Liver (tissue), 9 donors: ENCODE results near the gene MAST2. TPM values are rescaled to one million over a fixed set of nuclear protein-coding genes. Genes with fewer than 3 reads are reported as not detected.

Experiments
- DNase-seq: peaks from one replicate; pipeline ENCODE4 v3.0.0-alpha.2; 2017; ENCODE audit warnings: low spot score
- H3K27ac ChIP-seq, 2 donors: one replicate each; pipeline ENCODE4 v1.7.0; 2013; ENCODE audit warnings: inconsistent platforms in 2 of 2, low read length in 2 of 2, control low read depth in 1 of 2, low read depth in 1 of 2, mild to moderate bottlenecking in 1 of 2
- H3K27me3 ChIP-seq, 4 donors: one replicate each; pipeline versions ENCODE4 v1.6.1 to v1.7.0; 2013; ENCODE audit warnings: low read length in 3 of 4, inconsistent platforms in 1 of 4, mild to moderate bottlenecking in 1 of 4, moderate library complexity in 1 of 4; ENCODE audit not compliant: control insufficient read depth in 4 of 4, insufficient read depth in 4 of 4
- H3K36me3 ChIP-seq, 4 donors: one replicate each; pipeline versions ENCODE4 v1.6.1 to v1.7.0; 2013; ENCODE audit warnings: low read length in 3 of 4, mild to moderate bottlenecking in 3 of 4, low read depth in 1 of 4, moderate library complexity in 1 of 4; ENCODE audit not compliant: control insufficient read depth in 4 of 4, insufficient read depth in 3 of 4
- H3K4me1 ChIP-seq, 4 donors: one replicate each; pipeline versions ENCODE4 v1.6.1 to v1.7.0; 2013; ENCODE audit warnings: low read length in 3 of 4, mild to moderate bottlenecking in 3 of 4, moderate library complexity in 1 of 4; ENCODE audit not compliant: control insufficient read depth in 4 of 4, insufficient read depth in 4 of 4
- H3K4me3 ChIP-seq, 3 donors: one replicate each; pipeline versions ENCODE4 v1.6.1 to v1.7.0; 2013; ENCODE audit warnings: low read length in 3 of 3, control low read depth in 1 of 3, low read depth in 1 of 3, mild to moderate bottlenecking in 1 of 3
- H3K9ac ChIP-seq, 2 donors: one replicate each; pipeline ENCODE4 v1.7.0; 2013; ENCODE audit warnings: low read length in 2 of 2, mild to moderate bottlenecking in 2 of 2, moderate library complexity in 2 of 2, control low read depth in 1 of 2, low read depth in 1 of 2
- H3K9me3 ChIP-seq, 4 donors: one replicate each; pipeline versions ENCODE4 v1.6.1 to v1.7.0; 2013; ENCODE audit warnings: low read length in 3 of 4; ENCODE audit not compliant: control insufficient read depth in 4 of 4
- ATF3 ChIP-seq: IDR thresholded peaks from 2 replicates; pipeline ENCODE4 v1.6.1; 2016; ENCODE audit warnings: antibody characterized with exemption
- EGR1 ChIP-seq, 2 donors: IDR thresholded peaks; 2 replicates each; pipeline ENCODE4 v1.6.1; 2016 to 2018; ENCODE audit warnings: antibody characterized with exemption in 2 of 2, low read depth in 2 of 2
- FOXA1 ChIP-seq: IDR thresholded peaks from 2 replicates; pipeline ENCODE4 v1.6.1; 2016; ENCODE audit warnings: antibody characterized with exemption
- FOXA2 ChIP-seq: IDR thresholded peaks from 2 replicates; pipeline ENCODE4 v1.6.1; 2016; ENCODE audit warnings: antibody characterized with exemption
- GABPA ChIP-seq, 2 donors: IDR thresholded peaks in 1 of 2; conservative IDR thresholded peaks in 1 of 2; 2 replicates each; pipeline ENCODE4 v1.6.1; 2016; ENCODE audit warnings: antibody characterized with exemption in 2 of 2, mild to moderate bottlenecking in 1 of 2, moderate library complexity in 1 of 2
- HNF4A ChIP-seq, 2 donors: conservative IDR thresholded peaks; 2 replicates each; pipeline ENCODE4 v1.6.1; 2016; ENCODE audit warnings: antibody characterized with exemption in 2 of 2, mild to moderate bottlenecking in 2 of 2
- HNF4G ChIP-seq: IDR thresholded peaks from 2 replicates; pipeline ENCODE4 v1.6.1; 2016; ENCODE audit warnings: antibody characterized with exemption
- MAX ChIP-seq: IDR thresholded peaks from 2 replicates; pipeline ENCODE4 v1.6.1; 2016; ENCODE audit warnings: antibody characterized with exemption
- NR2F2 ChIP-seq: IDR thresholded peaks from 2 replicates; pipeline ENCODE4 v1.6.1; 2016; ENCODE audit warnings: antibody characterized with exemption
- RAD21 ChIP-seq, 2 donors: IDR thresholded peaks; 2 replicates each; pipeline ENCODE4 v1.6.1; 2016; ENCODE audit warnings: antibody characterized with exemption in 2 of 2, mild to moderate bottlenecking in 2 of 2
- RXRA ChIP-seq, 2 donors: IDR thresholded peaks; 2 replicates each; pipeline ENCODE4 v1.6.1; 2017 to 2018; ENCODE audit warnings: antibody characterized with exemption in 2 of 2, mild to moderate bottlenecking in 1 of 2
- SP1 ChIP-seq: IDR thresholded peaks from 2 replicates; pipeline ENCODE4 v1.6.1; 2018; ENCODE audit warnings: antibody characterized with exemption, mild to moderate bottlenecking
- TAF1 ChIP-seq: conservative IDR thresholded peaks from 2 replicates; pipeline ENCODE4 v1.6.1; 2016; ENCODE audit warnings: antibody characterized with exemption, mild to moderate bottlenecking
- YY1 ChIP-seq: IDR thresholded peaks from 2 replicates; pipeline ENCODE4 v1.6.1; 2016; ENCODE audit warnings: antibody characterized with exemption, mild to moderate bottlenecking
- WGBS: extraction: QIAGEN DNeasy Blood & Tissue Kit; methylation state at CpG from one replicate; pipeline ENCODE4 v1.1.7; 2013; 5-methylcytosine and 5-hydroxymethylcytosine counted together
- polyA plus RNA-seq, 2 donors: library from polyadenylated mRNA; stranded (reverse) in 1 of 2; unstranded in 1 of 2; fragments of 200-250 nt in 1 of 2; fragments of >200 nt in 1 of 2; fragmentation: Nextera tagmentation in 1 of 2; extraction: Ambion mirVana in 1 of 2; gene quantifications; one replicate each; pipeline versions ENCODE4 v1.2.1 to v1.2.3, GENCODE V29; 2013 to 2015
- total RNA-seq, 2 donors: library from RNA; depleted of rRNA; stranded (reverse); fragments of >200 nt; gene quantifications; one replicate each; pipeline ENCODE4 v1.2.3, GENCODE V29; 2014
- TF ChIP-seq, protein P1 (sequence below): fragments of 150-350 bp; IDR thresholded peaks from 2 replicates; pipeline ENCODE4 v1.5.1; 2017; ENCODE audit warnings: improper control_type of control experiment, low read depth, low read length; ENCODE audit not compliant: missing input control
- donor health status: healthy.
- donor health status: healthy.
- donor health status: healthy.
- donor health status: healthy.
- donor health status: healthy.

The MAST2 gene
- total and polyA plus RNA-seq, 4 donors: 4.8 to 9.6 (median 5.7) TPM

DNA sequence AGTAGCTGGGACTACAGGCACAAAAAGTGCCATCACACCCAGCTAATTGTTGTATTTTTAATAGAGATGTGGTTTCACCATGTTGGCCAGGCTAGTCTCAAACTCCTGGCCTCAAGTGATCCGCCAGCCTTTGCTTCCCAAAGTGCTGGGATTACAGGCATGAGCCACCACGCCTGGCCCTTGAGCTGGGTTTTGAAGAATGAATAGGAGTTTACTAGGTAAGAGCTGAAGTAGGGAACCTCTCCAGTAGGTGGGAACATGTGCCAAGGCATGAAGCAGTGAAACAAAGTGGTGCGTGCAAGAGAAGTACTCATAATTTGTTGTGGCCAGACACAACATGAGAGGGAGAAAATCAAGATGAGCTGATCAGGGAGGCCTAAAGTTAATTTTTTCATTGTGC is 55.8 kb downstream of the MAST2 start:
- Histone ChIP-seq H3K36me3 (no peaks in the 10 kb centered on the region), H3K27me3 (no peaks in the 10 kb centered on the region), H3K9ac (no peak overlapping the region), H3K4me1 (no peaks in the 10 kb centered on the region), H3K9me3 (no peaks in the 10 kb centered on the region), H3K27ac (no peak overlapping the region), H3K4me3 (no peak overlapping the region)
- no peak for DNase-seq
- 98% methylated on average over 3 of the region's 3 CpGs for WGBS
- TF ChIP-seq GABPA (IDR thresholded peaks at IDR 0.05 in 1 of 2, conservative IDR thresholded peaks at IDR 0.05 in 1 of 2): no peak

GRCh38 chr1:45862008-45862407 is 58.6 kb downstream of the MAST2 start:
- no peaks in the 10 kb centered on the region for H3K9me3 ChIP-seq
- H3K4me1 ChIP-seq: no peaks in the 10 kb centered on the region
- no peak for DNase-seq
- TF ChIP-seq FOXA1 (no peak), RXRA (IDR thresholded peaks at IDR 0.05) (no peak), GABPA (IDR thresholded peaks at IDR 0.05 in 1 of 2, conservative IDR thresholded peaks at IDR 0.05 in 1 of 2) (no peak), NR2F2 (no peak), HNF4A (conservative IDR thresholded peaks at IDR 0.05) (no peak), SP1 (no peak), TAF1 (no peak)
- TF ChIP-seq, protein P1, sequence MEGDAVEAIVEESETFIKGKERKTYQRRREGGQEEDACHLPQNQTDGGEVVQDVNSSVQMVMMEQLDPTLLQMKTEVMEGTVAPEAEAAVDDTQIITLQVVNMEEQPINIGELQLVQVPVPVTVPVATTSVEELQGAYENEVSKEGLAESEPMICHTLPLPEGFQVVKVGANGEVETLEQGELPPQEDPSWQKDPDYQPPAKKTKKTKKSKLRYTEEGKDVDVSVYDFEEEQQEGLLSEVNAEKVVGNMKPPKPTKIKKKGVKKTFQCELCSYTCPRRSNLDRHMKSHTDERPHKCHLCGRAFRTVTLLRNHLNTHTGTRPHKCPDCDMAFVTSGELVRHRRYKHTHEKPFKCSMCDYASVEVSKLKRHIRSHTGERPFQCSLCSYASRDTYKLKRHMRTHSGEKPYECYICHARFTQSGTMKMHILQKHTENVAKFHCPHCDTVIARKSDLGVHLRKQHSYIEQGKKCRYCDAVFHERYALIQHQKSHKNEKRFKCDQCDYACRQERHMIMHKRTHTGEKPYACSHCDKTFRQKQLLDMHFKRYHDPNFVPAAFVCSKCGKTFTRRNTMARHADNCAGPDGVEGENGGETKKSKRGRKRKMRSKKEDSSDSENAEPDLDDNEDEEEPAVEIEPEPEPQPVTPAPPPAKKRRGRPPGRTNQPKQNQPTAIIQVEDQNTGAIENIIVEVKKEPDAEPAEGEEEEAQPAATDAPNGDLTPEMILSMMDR: no peak
- H3K36me3 ChIP-seq: no peaks in the 10 kb centered on the region
- no peak overlapping the region for H3K9ac ChIP-seq
- H3K27ac ChIP-seq: no peak overlapping the region
- H3K27me3 ChIP-seq: no peaks in the 10 kb centered on the region
- no peak overlapping the region for H3K4me3 ChIP-seq

- TF ChIP-seq YY1 (no peak), GABPA (IDR thresholded peaks at IDR 0.05 in 1 of 2, conservative IDR thresholded peaks at IDR 0.05 in 1 of 2) (no peak), EGR1 (IDR thresholded peaks at IDR 0.05; ENCODE audit: low read depth in 2 of 2) (no peak), FOXA2 (no peak), SP1 (no peak)
- no peak for DNase-seq
- WGBS: 83% methylated on average over 2 of the region's 2 CpGs
- no peak overlapping the region for H3K27ac ChIP-seq
- H3K27me3 ChIP-seq: no peaks in the 10 kb centered on the region
- peaks cover 2 to 10% (median 7%) of the 10 kb centered on the region in 4 donors for H3K4me1 ChIP-seq
- no peaks in the 10 kb centered on the region for H3K9me3 ChIP-seq
- H3K4me3 ChIP-seq: no peak overlapping the region
- no peaks in the 10 kb centered on the region for H3K36me3 ChIP-seq
- no peak overlapping the region for H3K9ac ChIP-seq
Measured at GRCh38 chr1:45863218-45863617, 59.8 kb downstream of the MAST2 start.

GRCh38 chr1:45864167-45865106 is 61.0 kb downstream of the MAST2 start:
- H3K27ac ChIP-seq: no peak overlapping the region
- H3K9me3 ChIP-seq: no peaks in the 10 kb centered on the region
- no peaks in the 10 kb centered on the region for H3K27me3 ChIP-seq
- no peak overlapping the region for H3K9ac ChIP-seq
- TF ChIP-seq SP1: no peak
- TF ChIP-seq HNF4G: no peak
- TF ChIP-seq MAX: no peak
- no peak for TF ChIP-seq FOXA1
- no peak for TF ChIP-seq EGR1 (IDR thresholded peaks at IDR 0.05; ENCODE audit: low read depth in 2 of 2)
- TF ChIP-seq ATF3: no peak
- no peak for TF ChIP-seq RAD21 (IDR thresholded peaks at IDR 0.05)
- peaks cover 2 to 13% (median 8%) of the 10 kb centered on the region in 4 donors for H3K4me1 ChIP-seq
- no peak overlapping the region for H3K4me3 ChIP-seq
- no peak for DNase-seq
- 78% methylated on average over 14 of the region's 14 CpGs for WGBS
- H3K36me3 ChIP-seq: no peaks in the 10 kb centered on the region
